ENCODE data around the gene LHX4. TPM values are rescaled to one million over a fixed set of nuclear protein-coding genes. Genes with fewer than 3 reads are reported as not detected.
A peak's percentile ranks its signal among the peaks of the same experiment; 100 is the strongest.

Gene LHX4
- total and polyA plus RNA-seq, 2 of the 8 experiments (the other 6 are each of a cell fraction or from before 2014, with no cell fraction given) = 0.85 to 4.9 TPM

DNA sequence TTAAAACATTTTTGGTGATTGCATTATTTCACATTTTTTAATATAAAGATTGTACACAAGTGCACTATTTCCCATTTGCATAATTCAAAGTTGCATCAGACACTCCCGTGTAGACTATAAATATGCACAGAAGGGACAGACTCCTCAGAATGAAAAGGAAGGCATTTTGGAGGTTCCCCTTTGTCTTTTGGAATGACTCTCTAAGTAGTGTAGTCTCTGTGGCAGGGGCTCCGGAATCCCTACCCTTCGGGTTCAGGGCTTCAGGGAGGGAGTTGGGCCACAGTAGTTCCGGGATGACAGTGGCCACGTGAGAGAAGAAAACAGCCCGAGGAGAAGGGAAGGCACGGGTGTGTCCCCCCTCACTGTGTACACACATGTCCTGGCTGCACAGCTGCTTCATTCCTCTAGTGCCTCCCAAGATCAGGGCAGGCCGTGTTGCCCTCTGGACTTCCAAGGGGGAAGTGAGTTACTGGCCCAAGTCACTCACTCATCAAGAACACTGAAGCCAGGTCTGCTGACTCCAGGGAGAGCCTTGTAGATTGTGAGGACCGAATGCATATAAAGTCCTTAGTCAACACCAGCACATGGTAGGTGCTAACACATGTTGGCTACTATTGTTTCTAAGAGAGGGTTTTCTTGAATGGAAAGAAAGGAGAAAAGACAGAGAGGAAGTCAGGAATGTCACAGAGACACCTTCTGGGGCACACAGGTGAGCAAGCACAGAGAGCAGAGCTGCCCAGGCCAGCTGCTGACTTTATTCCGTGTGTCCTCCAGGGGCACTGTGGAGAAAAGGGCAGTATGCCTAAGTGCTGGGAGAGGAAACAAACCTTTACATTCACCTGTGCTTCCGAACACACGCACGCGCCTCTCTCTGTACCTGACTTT, 39.8 kb downstream of the LHX4 start:
- Histone ChIP-seq H3K18ac (ENCODE audit: extremely low read depth, low read length) (peak overlapping the region; percentile 72), H3K27me3 (replicated peaks in 1 of 4; ENCODE audit: control insufficient read depth in 3 of 4, extremely low read depth in 1 of 4, insufficient read depth in 3 of 4, low read length in 3 of 4) (no peaks in the 10 kb centered on the region; a peak in 1 of 7 replicates), H2BK15ac (ENCODE audit: low read length) (no peak overlapping the region), H3K56ac (replicated peaks; ENCODE audit: insufficient read length, low read depth, low read length) (no peak overlapping the region), H3K4me2 (ENCODE audit: insufficient read depth in 1 of 2, low read depth in 2 of 2, low read length in 2 of 2) (peak overlapping the region; percentile 3 to 14; a peak in 3 of 4 replicates), H3K9ac (replicated peaks in 1 of 4; ENCODE audit: extremely low read depth in 1 of 4, low read depth in 3 of 4, low read length in 3 of 4) (no peak overlapping the region), H3K79me1 (ENCODE audit: low read depth, low read length) (no peaks in the 10 kb centered on the region), H4K8ac (ENCODE audit: extremely low read depth, insufficient read depth, low read length) (no peak overlapping the region), H4K5ac (ENCODE audit: insufficient read length, low read depth, low read length) (no peak overlapping the region), H3K4me3 (ENCODE audit: extremely low read depth in 1 of 4, insufficient read depth in 2 of 4, low read depth in 3 of 4, low read length in 4 of 4) (no peak overlapping the region), H4K20me1 (replicated peaks in 1 of 2; ENCODE audit: control insufficient read depth in 1 of 2, insufficient read depth in 2 of 2, low read length in 2 of 2) (no peaks in the 10 kb centered on the region), H3K79me2 (ENCODE audit: control insufficient read depth in 1 of 2, insufficient read depth in 2 of 2, low read length in 2 of 2) (no peaks in the 10 kb centered on the region), H2AK5ac (ENCODE audit: low read depth, low read length) (no peak overlapping the region), H3K27ac (ENCODE audit: low read depth, low read length) (no peak overlapping the region), H3K14ac (ENCODE audit: insufficient read length) (no peak overlapping the region), H2BK20ac (ENCODE audit: low read length) (no peak overlapping the region), H3K4ac (replicated peaks; ENCODE audit: insufficient read length, low read depth, low read length) (no peak overlapping the region), H3K36me3 (ENCODE audit: control insufficient read depth in 2 of 4, insufficient read depth in 4 of 4, low read length in 3 of 4) (peaks cover 0 to 3% (median 0%) of the 10 kb centered on the region in 4 experiments; a peak in 3 of 8 replicates), H3K4me1 (replicated peaks in 1 of 4; ENCODE audit: control insufficient read depth in 3 of 4, insufficient read depth in 4 of 4, low read length in 3 of 4) (peaks cover 15 to 48% (median 31%) of the 10 kb centered on the region in 4 experiments), H3K23ac (ENCODE audit: insufficient read length) (no peak overlapping the region), H4K91ac (replicated peaks; ENCODE audit: insufficient read length, low read length) (peak overlapping the region; percentile 75), H2AFZ (ENCODE audit: low read length) (no peak overlapping the region), H3K9me3 (ENCODE audit: insufficient read depth in 2 of 2, low read depth in 1 of 2, low read length in 1 of 2) (no peaks in the 10 kb centered on the region), H2BK12ac (ENCODE audit: low read depth, low read length) (peak overlapping the region; percentile 86; the same call in 1 of the 2 replicates), H2BK120ac (replicated peaks; ENCODE audit: low read depth, low read length) (no peak overlapping the region), H3K23me2 (ENCODE audit: low read depth, low read length) (no peaks in the 10 kb centered on the region), H2BK5ac (ENCODE audit: low read depth, low read length) (peak overlapping the region; percentile 71; the same call in 1 of the 2 replicates)
- CTCF ChIA-PET (ENCODE audit: partially characterized antibody) = interaction anchor here (0.6 to 11.1 kb wide), 26 partner anchors 13 to 213 kb away, joined by 3 to 244 read pairs (median 4); no protein-coding TSS in a partner anchor
- POLR2A ChIA-PET (ENCODE audit: partially characterized antibody) = interaction anchor here (0.9 to 4.7 kb wide), 7 partner anchors 8 to 84 kb away, joined by 3 to 17 read pairs (median 3); no protein-coding TSS in a partner anchor
- WGBS, 2 experiments (ENCODE audit: extremely low coverage in 1 of 2, insufficient coverage in 1 of 2, insufficient read length in 1 of 2, insufficient replicate concordance in 2 of 2, low coverage in 1 of 2, low lambda C conversion rate in 2 of 2, missing lambda C conversion rate in 1 of 2) = 61% methylated on average over 14 of the region's 14 CpGs; no CpG with 5 or more reads in 1 of the 2 experiments
- peak in 1 of 2 experiments; percentile 63 for DNase-seq (ENCODE audit: low read depth in 1 of 2, low spot score in 2 of 2)
- peak; percentile 90 for FAIRE-seq
- no peak for TF ChIP-seq CBX5 (IDR thresholded peaks at IDR 0.05; ENCODE audit: low read depth, low read length)
- TF ChIP-seq POLR2AphosphoS5 (IDR thresholded peaks at IDR 0.05; ENCODE audit: low read depth, low read length) = no peak
- no peak for TF ChIP-seq KDM1A (IDR thresholded peaks at IDR 0.05; ENCODE audit: borderline replicate concordance, low read length)
- TF ChIP-seq, protein P1, sequence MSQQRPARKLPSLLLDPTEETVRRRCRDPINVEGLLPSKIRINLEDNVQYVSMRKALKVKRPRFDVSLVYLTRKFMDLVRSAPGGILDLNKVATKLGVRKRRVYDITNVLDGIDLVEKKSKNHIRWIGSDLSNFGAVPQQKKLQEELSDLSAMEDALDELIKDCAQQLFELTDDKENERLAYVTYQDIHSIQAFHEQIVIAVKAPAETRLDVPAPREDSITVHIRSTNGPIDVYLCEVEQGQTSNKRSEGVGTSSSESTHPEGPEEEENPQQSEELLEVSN (IDR thresholded peaks at IDR 0.05) = no peak
- 0 out of 2 replicates have a peak, but pooled peaks have one; percentile 26 for TF ChIP-seq TEAD4 (IDR thresholded peaks at IDR 0.05; ENCODE audit: low read depth, low read length)
- no peak for TF ChIP-seq GABPA (IDR thresholded peaks at IDR 0.05; ENCODE audit: borderline replicate concordance, insufficient read depth, low read length)
- peak; percentile 46 to 60 for TF ChIP-seq RAD21 (IDR thresholded peaks at IDR 0.05 in 1 of 2, conservative IDR thresholded peaks at IDR 0.05 in 1 of 2; ENCODE audit: low read depth in 2 of 2, low read length in 2 of 2)
- peak; percentile 13 for TF ChIP-seq ASH2L (IDR thresholded peaks at IDR 0.05; ENCODE audit: low read length)
- no peak for TF ChIP-seq CHD1 (IDR thresholded peaks at IDR 0.05; ENCODE audit: low read depth, low read length)

Measured in H1 (cell line).